Activated CD8-positive, alpha-beta memory T cell treated with anti-CD3 and anti-CD28 coated beads, Interleukin-2, amount 50 U/mL, for 1 hour (primary cell): Measurements from ENCODE around the gene SSH2.

ENCODE experiments used
- DNase-seq: peaks from one replicate; pipeline ENCODE4 v3.0.0-alpha.2; 2020; ENCODE audit errors: extremely low read depth

The SSH2 gene

DNA sequence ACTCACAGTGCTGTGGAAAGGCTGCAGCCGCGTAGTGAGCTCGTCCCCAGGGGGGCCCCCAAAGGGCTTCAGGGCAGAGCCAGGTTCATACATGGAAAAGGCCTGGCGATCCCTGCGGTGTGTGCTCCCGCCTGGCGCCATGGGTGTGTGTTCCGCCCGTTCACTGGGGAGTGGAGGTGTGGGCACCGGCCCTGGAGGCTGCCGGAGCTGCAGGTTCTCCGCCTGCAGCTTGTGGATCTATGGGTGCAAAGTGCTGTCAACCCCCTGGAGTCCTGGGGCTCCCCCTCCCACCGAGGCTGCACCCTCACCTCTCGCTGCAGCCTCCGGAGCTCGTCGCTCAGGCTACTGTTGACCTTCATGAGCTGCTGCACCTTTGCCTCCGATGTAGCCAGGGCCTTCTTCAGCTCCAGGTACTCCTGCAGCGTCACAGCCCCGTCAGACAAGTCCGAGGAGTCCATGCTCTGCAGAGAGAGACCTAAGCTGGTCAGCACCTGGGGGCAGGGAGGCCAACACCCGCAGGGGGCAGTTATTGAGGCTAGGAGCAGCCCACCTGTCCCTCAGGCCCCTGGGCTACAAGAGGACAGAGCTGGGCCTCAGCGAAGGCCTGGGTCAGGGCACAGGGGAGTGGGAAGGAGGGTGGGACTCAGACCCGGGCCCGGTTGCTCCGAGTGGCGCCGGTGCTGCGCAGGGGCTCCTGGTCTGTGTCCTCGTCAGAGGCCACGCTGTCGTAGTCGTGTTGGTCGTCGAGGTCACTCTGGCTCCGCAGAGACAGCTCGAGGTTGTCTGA, 353.6 kb downstream of the SSH2 start:
- DNase-seq, result no peak
